Thyroid gland (tissue), 4 donors: ENCODE measurements around the gene ADRA2C.

Source experiments
- POLR2A ChIP-seq, 2 donors: fragments of 450-650 bp; IDR thresholded peaks; one replicate each; pipeline ENCODE4 v1.6.1; 2017; ENCODE audit warnings: antibody characterized with exemption in 2 of 2, mild to moderate bottlenecking in 2 of 2, moderate library complexity in 1 of 2
- TF ChIP-seq, protein P1 (sequence below), 6 experiments: fragments of 200-600 bp in 3 of 6; fragments of 450-650 bp in 3 of 6; sonication (generic) in 3 of 6; IDR thresholded peaks; one replicate each; pipeline ENCODE4 v1.5.1; 2016 to 2019; ENCODE audit warnings: antibody characterized with exemption in 6 of 6, mild to moderate bottlenecking in 2 of 6, inconsistent platforms in 1 of 6, moderate library complexity in 1 of 6

DNA sequence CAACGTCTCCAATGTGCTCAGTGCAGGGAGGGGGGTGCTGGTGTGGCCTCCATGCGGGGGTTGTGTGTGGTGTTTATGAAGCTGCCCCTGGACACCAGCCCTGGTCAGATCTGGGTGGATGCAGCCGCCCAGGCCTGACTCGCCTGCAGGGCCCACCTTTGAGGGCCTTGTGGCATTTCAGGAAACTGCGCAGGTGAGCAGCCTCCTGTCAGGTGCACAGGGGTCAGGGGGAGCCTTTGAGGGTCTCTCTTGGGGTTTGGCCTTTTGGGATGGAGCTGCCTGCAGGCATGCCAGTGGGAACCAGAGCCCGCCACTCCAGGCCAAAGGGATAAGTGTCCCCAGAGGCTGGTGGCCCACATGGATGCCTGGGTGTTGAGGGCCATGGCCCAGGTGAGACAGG lies 45.4 kb downstream of the ADRA2C start:
- TF ChIP-seq, protein P1, sequence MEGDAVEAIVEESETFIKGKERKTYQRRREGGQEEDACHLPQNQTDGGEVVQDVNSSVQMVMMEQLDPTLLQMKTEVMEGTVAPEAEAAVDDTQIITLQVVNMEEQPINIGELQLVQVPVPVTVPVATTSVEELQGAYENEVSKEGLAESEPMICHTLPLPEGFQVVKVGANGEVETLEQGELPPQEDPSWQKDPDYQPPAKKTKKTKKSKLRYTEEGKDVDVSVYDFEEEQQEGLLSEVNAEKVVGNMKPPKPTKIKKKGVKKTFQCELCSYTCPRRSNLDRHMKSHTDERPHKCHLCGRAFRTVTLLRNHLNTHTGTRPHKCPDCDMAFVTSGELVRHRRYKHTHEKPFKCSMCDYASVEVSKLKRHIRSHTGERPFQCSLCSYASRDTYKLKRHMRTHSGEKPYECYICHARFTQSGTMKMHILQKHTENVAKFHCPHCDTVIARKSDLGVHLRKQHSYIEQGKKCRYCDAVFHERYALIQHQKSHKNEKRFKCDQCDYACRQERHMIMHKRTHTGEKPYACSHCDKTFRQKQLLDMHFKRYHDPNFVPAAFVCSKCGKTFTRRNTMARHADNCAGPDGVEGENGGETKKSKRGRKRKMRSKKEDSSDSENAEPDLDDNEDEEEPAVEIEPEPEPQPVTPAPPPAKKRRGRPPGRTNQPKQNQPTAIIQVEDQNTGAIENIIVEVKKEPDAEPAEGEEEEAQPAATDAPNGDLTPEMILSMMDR (IDR thresholded peaks at IDR 0.05) = no peak
- no peak for TF ChIP-seq POLR2A (IDR thresholded peaks at IDR 0.05)
